Stimulated activated CD8-positive, alpha-beta memory T cell treated with anti-CD3 and anti-CD28 coated beads, Interleukin-4, amount 100 ng/mL, for 1 hour (primary cell): Measurements from ENCODE around the gene KLHL29.

Experiments used
- DNase-seq, 2 donors: peaks; one replicate each; pipeline ENCODE4 v3.0.0-alpha.2; 2020; ENCODE audit warnings: low read depth in 2 of 2, low spot score in 1 of 2

Gene KLHL29

GRCh38 chr2:23626701-23627230, 241.8 kb downstream of the KLHL29 start:
- DNase-seq = no peak

GRCh38 chr2:23627236-23628009, 242.4 kb downstream of the KLHL29 start:
- no peak for DNase-seq

- DNase-seq = no peak
These were observed 244.2 kb downstream of the KLHL29 start for GRCh38 chr2:23628926-23629771.

GRCh38 chr2:23629772-23630480, 244.9 kb downstream of the KLHL29 start:
- DNase-seq = no peak

GRCh38 chr2:23630961-23631360, 246.0 kb downstream of the KLHL29 start:
- no peak for DNase-seq

GRCh38 chr2:23631389-23631788, 246.4 kb downstream of the KLHL29 start:
- DNase-seq = no peak

- DNase-seq = no peak
These were observed 247.4 kb downstream of the KLHL29 start for GRCh38 chr2:23632386-23632785.

GRCh38 chr2:23632831-23633395, 247.9 kb downstream of the KLHL29 start:
- no peak for DNase-seq

- DNase-seq = no peak
These were observed 249.0 kb downstream of the KLHL29 start for GRCh38 chr2:23633966-23634365.

GRCh38 chr2:23635442-23636340, 250.7 kb downstream of the KLHL29 start:
- DNase-seq = no peak

GRCh38 chr2:23636426-23636825, 251.4 kb downstream of the KLHL29 start:
- DNase-seq = no peak

GRCh38 chr2:23637011-23637778, 252.2 kb downstream of the KLHL29 start:
- DNase-seq = no peak

GRCh38 chr2:23639406-23639982, 254.5 kb downstream of the KLHL29 start:
- DNase-seq = no peak

GRCh38 chr2:23640711-23641110, 255.7 kb downstream of the KLHL29 start:
- DNase-seq = no peak

- DNase-seq = no peak
These were observed 257.5 kb downstream of the KLHL29 start for GRCh38 chr2:23642516-23642915.

- DNase-seq = no peak
These were observed 260.3 kb downstream of the KLHL29 start for GRCh38 chr2:23645230-23645808.

- DNase-seq = no peak
These were observed 262.6 kb downstream of the KLHL29 start for GRCh38 chr2:23647563-23647962.

- DNase-seq = no peak
These were observed 264.3 kb downstream of the KLHL29 start for GRCh38 chr2:23649303-23649702.

GRCh38 chr2:23649819-23650218, 264.8 kb downstream of the KLHL29 start:
- DNase-seq = no peak
